Measurements from ENCODE around the gene MTRF1. TPM values are rescaled to one million over a fixed set of nuclear protein-coding genes. Genes with fewer than 3 reads are reported as not detected.

Gene MTRF1
- total and polyA plus RNA-seq, 8 donors = 11.3 to 26.9 (median 20.9) TPM

DNA sequence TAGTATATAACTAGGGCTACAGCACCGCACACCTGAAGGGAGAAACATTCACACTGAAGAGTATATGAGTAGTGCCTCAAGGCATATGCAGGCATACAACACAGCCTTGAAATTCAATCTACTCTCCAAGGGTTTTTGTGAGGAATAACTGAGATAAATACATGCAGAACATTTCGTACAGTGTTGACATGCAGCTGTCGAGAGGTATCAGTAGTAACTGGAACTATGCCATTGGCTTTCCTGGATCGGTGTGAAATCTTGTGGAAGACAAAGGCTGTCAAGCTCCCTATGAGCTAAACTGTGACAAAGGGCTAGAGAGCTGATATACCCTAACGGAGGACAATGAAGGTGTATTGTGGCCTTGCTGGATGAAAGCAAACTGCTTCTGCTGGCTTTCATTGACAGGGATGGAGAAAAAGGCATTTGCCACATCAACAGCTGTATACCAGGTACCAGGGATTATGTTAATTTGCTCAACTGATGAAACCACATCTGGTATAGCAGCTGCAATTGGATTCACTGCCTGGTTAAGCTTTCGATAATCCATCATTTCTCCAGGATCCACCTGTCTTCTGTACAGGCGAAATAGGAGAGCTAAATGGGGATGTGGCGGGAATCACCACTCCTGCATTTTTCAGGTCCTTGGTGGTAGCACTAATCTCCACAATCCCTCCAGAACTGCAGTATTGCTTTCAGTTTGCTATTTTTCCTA is 16.3 kb downstream of the MTRF1 start:
- Histone ChIP-seq H3K27ac (no peak overlapping the region), H3K4me1 (no peaks in the 10 kb centered on the region), H3K36me3 (peaks cover 0 to 53% of the 10 kb centered on the region in 2 donors), H3K9me3 (no peaks in the 10 kb centered on the region), H3K4me3 (no peak overlapping the region), H3K27me3 (no peaks in the 10 kb centered on the region)
- intact Hi-C loops (cut with DNase I) = no loop called here
- no peak for DNase-seq
- TF ChIP-seq CTCF (IDR thresholded peaks at IDR 0.05) = no peak
- ATAC-seq = no peak

DNA sequence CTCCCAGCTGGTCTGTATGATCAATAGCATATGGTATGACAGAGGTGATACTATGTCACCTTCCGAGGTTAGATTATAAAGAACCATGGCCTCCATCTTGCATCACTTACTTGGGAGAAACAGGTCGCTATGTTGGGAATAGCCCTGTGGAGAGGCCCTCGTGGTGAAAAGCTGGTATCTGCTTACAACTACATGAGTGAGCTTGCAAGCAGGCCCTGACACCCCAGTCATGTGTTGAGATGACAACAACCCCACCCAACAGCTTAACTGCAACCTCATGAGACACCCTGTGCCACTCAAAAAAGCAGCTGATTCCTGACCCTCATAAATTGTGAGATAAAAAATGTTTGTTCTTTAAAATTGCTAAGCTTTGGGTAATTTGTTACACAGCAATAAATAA is 18.8 kb downstream of the MTRF1 start:
- H3K36me3 ChIP-seq = peaks cover 0 to 35% of the 10 kb centered on the region in 2 donors
- no peak overlapping the region for H3K27ac ChIP-seq
- DNase-seq = no peak
- H3K27me3 ChIP-seq = no peaks in the 10 kb centered on the region
- intact Hi-C loops (cut with DNase I) = no loop called here
- no peaks in the 10 kb centered on the region for H3K9me3 ChIP-seq
- no peaks in the 10 kb centered on the region for H3K4me1 ChIP-seq
- no peak for TF ChIP-seq CTCF (IDR thresholded peaks at IDR 0.05)
- no peak for ATAC-seq
- no peak overlapping the region for H3K4me3 ChIP-seq

GRCh38 chr13:41241626-41242025 is 21.8 kb downstream of the MTRF1 start:
- H3K4me3 ChIP-seq = no peak overlapping the region
- no peaks in the 10 kb centered on the region for H3K4me1 ChIP-seq
- intact Hi-C loops (cut with DNase I) = no loop called here
- no peaks in the 10 kb centered on the region for H3K27me3 ChIP-seq
- H3K27ac ChIP-seq = no peak overlapping the region
- DNase-seq = no peak
- ATAC-seq = no peak
- no peaks in the 10 kb centered on the region for H3K9me3 ChIP-seq
- no peak for TF ChIP-seq CTCF (IDR thresholded peaks at IDR 0.05)
- H3K36me3 ChIP-seq = peaks cover 0 to 20% of the 10 kb centered on the region in 2 donors

GRCh38 chr13:41236369-41236768 is 27.0 kb downstream of the MTRF1 start:
- DNase-seq = no peak
- Histone ChIP-seq H3K9me3 (no peaks in the 10 kb centered on the region), H3K4me3 (no peak overlapping the region), H3K36me3 (peaks cover 0 to 30% of the 10 kb centered on the region in 2 donors), H3K27ac (no peak overlapping the region), H3K4me1 (peaks cover 0 to 3% of the 10 kb centered on the region in 2 donors), H3K27me3 (no peaks in the 10 kb centered on the region)
- no peak for ATAC-seq
- intact Hi-C loops (cut with DNase I) = no loop called here
- TF ChIP-seq CTCF (IDR thresholded peaks at IDR 0.05) = no peak

GRCh38 chr13:41232578-41233480 is 30.5 kb downstream of the MTRF1 start:
- no peak overlapping the region for H3K4me3 ChIP-seq
- no peaks in the 10 kb centered on the region for H3K9me3 ChIP-seq
- DNase-seq (no peak), ATAC-seq (no peak)
- peaks cover 0 to 23% of the 10 kb centered on the region in 2 donors for H3K36me3 ChIP-seq
- H3K4me1 ChIP-seq = peaks cover 0 to 3% of the 10 kb centered on the region in 2 donors
- intact Hi-C loops (cut with DNase I) = no loop called here
- H3K27ac ChIP-seq = no peak overlapping the region
- no peaks in the 10 kb centered on the region for H3K27me3 ChIP-seq
- no peak for TF ChIP-seq CTCF (IDR thresholded peaks at IDR 0.05)
